Kidney epithelial cell (primary cell): ENCODE data around the gene ZFAND6. TPM values are rescaled to one million over a fixed set of nuclear protein-coding genes. Genes with fewer than 3 reads are reported as not detected.

ENCODE experiments used
- DNase-seq: peaks from one replicate; pipeline ENCODE4 v3.0.0-alpha.2; 2010; ENCODE audit warnings: low read depth
- H3K27me3 ChIP-seq: 2 replicates; pipeline ENCODE4 v1.6.0; 2011; ENCODE audit warnings: low read length; ENCODE audit not compliant: control insufficient read depth, insufficient read depth
- H3K36me3 ChIP-seq: 2 replicates; pipeline ENCODE4 v1.5.1; 2011; ENCODE audit warnings: low read length; ENCODE audit not compliant: control insufficient read depth, insufficient read depth
- H3K4me3 ChIP-seq: 2 replicates; pipeline ENCODE4 v1.5.1; 2011; ENCODE audit warnings: low read depth, mild to moderate bottlenecking, control low read depth, low read length
- CTCF ChIP-seq: IDR thresholded peaks from 2 replicates; pipeline ENCODE4 v1.5.1; 2011; ENCODE audit warnings: mild to moderate bottlenecking, moderate library complexity, low read length, control low read depth, inconsistent platforms; ENCODE audit not compliant: insufficient read depth, poor library complexity, severe bottlenecking
- total RNA-seq: library from RNA; depleted of rRNA; stranded (reverse); fragments of >200 nt; gene quantifications from 2 replicates; pipeline ENCODE4 v1.2.3, GENCODE V29; 2015

The ZFAND6 gene
- total RNA-seq, 1 donor from 2014 or later: 114 TPM

- Histone ChIP-seq H3K27me3 (no peaks in the 10 kb centered on the region), H3K4me3 (no peak overlapping the region), H3K36me3 (no peaks in the 10 kb centered on the region)
- DNase-seq: no peak
- no peak for TF ChIP-seq CTCF
Observed at GRCh38 chr15:80172401-80172800, 112.9 kb downstream of the ZFAND6 start.

GRCh38 chr15:80173022-80173759, 113.7 kb downstream of the ZFAND6 start:
- Histone ChIP-seq H3K4me3 (no peak overlapping the region), H3K36me3 (no peaks in the 10 kb centered on the region), H3K27me3 (no peaks in the 10 kb centered on the region)
- peak; percentile 81 for TF ChIP-seq CTCF
- DNase-seq: no peak

- no peaks in the 10 kb centered on the region for H3K36me3 ChIP-seq
- DNase-seq: no peak
- no peak for TF ChIP-seq CTCF
- no peak overlapping the region for H3K4me3 ChIP-seq
- no peaks in the 10 kb centered on the region for H3K27me3 ChIP-seq
Observed at GRCh38 chr15:80174017-80174746, 114.7 kb downstream of the ZFAND6 start.

- no peak for TF ChIP-seq CTCF
- Histone ChIP-seq H3K4me3 (no peak overlapping the region), H3K27me3 (no peaks in the 10 kb centered on the region), H3K36me3 (no peaks in the 10 kb centered on the region)
- DNase-seq: no peak
Observed at GRCh38 chr15:80175436-80175835, 116.0 kb downstream of the ZFAND6 start.

- H3K27me3 ChIP-seq: no peaks in the 10 kb centered on the region
- no peak for DNase-seq
Observed at GRCh38 chr15:80176443-80176842, 117.0 kb downstream of the ZFAND6 start.

More at GRCh38 chr15:80176443-80176842, 117.0 kb downstream of the ZFAND6 start:
- Histone ChIP-seq H3K4me3 (no peak overlapping the region), H3K36me3 (no peaks in the 10 kb centered on the region)
- no peak for TF ChIP-seq CTCF
